ENCODE data around the gene LYSMD1. TPM values are rescaled to one million over a fixed set of nuclear protein-coding genes. Genes with fewer than 3 reads are reported as not detected.

Gene LYSMD1
- total RNA-seq, 2 experiments from 2014 or later: 5.2 to 6.1 TPM

DNA sequence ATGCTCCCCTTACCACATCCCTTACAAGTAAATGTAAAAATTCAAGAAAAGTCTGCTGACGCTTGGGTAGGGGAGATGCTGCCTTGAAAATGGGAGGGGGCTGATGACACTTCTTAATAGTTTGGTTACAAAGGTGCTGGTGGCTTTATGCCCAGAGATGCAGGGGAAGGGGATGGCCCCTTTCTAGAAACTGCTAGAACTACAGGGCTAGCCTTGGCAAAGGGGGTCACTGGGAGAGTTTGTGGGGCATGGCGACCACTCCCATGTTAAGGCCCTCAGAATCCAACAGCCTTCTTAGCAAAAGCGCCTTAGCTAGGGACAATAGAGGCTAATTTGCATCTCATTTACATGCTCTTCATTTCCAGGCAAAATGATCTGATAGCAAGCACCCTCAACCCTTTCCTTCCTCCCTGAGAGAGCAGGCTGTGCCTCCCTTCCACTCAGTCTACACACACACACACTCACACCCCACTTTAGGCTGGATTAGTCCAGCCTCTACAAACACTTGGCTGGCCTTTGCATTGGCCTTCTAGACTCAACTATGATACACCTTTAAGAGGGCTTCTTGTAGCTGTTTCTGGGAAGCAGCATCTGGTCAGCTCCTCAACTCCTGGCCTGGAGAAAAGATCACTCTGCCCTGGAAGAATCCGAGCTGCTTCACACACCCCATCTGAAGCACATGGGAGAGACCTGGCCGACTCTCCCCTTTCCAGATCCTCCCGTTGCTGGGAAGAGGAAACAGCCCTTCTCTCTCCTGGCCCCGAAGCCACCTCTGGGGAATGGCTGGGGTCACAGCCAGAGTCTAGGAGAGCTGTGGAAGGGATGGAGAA lies 21.0 kb downstream of the LYSMD1 start:
- Mint-ChIP-seq H3K27ac (no peak overlapping the region), H3K36me3 (no peaks in the 10 kb centered on the region), H3K27me3 (peaks cover 20% of the 10 kb centered on the region)

DNA sequence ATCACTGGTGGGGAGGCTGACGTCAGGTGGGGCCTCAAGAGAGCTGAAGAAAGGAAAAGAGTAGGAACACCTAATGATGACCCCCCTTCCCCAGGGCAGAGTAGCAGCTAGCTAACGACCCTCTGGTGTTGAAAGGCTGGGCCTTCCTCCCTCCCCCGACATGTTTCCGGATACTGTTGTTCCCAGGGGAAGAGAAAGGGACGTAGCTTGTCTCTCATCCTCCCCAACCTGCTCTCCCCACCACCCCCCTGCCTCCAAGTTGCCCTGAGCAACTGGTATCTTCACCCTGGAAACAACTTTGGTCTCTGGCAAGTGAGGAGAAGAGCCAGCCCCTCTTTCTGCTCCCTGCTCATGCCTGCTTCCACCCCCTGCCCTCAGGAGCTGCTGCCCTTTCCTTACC lies 21.7 kb downstream of the LYSMD1 start:
- Mint-ChIP-seq H3K27ac (no peak overlapping the region), H3K4me3 (no peak overlapping the region)
- POLR2A ChIA-PET: no interaction called here

More for the DNA sequence above, 21.0 kb downstream of the LYSMD1 start:
- POLR2A ChIA-PET: interaction anchor here (0.6 to 1.0 kb wide), 3 partner anchors 8 to 123 kb away, joined by 3 to 5 read pairs (median 4); partner anchors contain the start of gene VPS72
- H3K4me1 Mint-ChIP-seq: peaks cover 11% of the 10 kb centered on the region
- no peaks in the 10 kb centered on the region for H3K9me3 Mint-ChIP-seq
- ATAC-seq (ENCODE audit: low read depth) (no peak), DNase-seq (no peak)
- no peak overlapping the region for H3K4me3 Mint-ChIP-seq

GRCh38 chr1:151143057-151143435 lies 22.7 kb downstream of the LYSMD1 start:
- no peak overlapping the region for H3K4me3 Mint-ChIP-seq
- peaks cover 11% of the 10 kb centered on the region for H3K4me1 Mint-ChIP-seq
- POLR2A ChIA-PET: interaction anchor here (0.7 to 1.3 kb wide), 2 partner anchors 14 to 69 kb away, joined by 4 to 5 read pairs; partner anchors contain the start of gene TNFAIP8L2

More for the DNA sequence above, 21.7 kb downstream of the LYSMD1 start:
- DNase-seq (no peak), ATAC-seq (ENCODE audit: low read depth) (no peak)
- no peaks in the 10 kb centered on the region for H3K36me3 Mint-ChIP-seq
- H3K9me3 Mint-ChIP-seq: no peaks in the 10 kb centered on the region
- peaks cover 20% of the 10 kb centered on the region for H3K27me3 Mint-ChIP-seq
- peaks cover 11% of the 10 kb centered on the region for H3K4me1 Mint-ChIP-seq

GRCh38 chr1:151142411-151143056 lies 23.2 kb downstream of the LYSMD1 start:
- no peak for DNase-seq

More at GRCh38 chr1:151143057-151143435, 22.7 kb downstream of the LYSMD1 start:
- ATAC-seq (ENCODE audit: low read depth) (no peak), DNase-seq (no peak)
- H3K27me3 Mint-ChIP-seq: peaks cover 20% of the 10 kb centered on the region
- H3K36me3 Mint-ChIP-seq: no peaks in the 10 kb centered on the region
- H3K27ac Mint-ChIP-seq: no peak overlapping the region
- no peaks in the 10 kb centered on the region for H3K9me3 Mint-ChIP-seq

GRCh38 chr1:151137789-151138188 lies 27.9 kb downstream of the LYSMD1 start:
- DNase-seq (no peak), ATAC-seq (ENCODE audit: low read depth) (no peak)
- H3K4me3 Mint-ChIP-seq: no peak overlapping the region
- H3K27ac Mint-ChIP-seq: no peak overlapping the region
- no peaks in the 10 kb centered on the region for H3K36me3 Mint-ChIP-seq
- POLR2A ChIA-PET: no interaction called here
- H3K27me3 Mint-ChIP-seq: no peaks in the 10 kb centered on the region
- no peaks in the 10 kb centered on the region for H3K9me3 Mint-ChIP-seq
- peaks cover 3% of the 10 kb centered on the region for H3K4me1 Mint-ChIP-seq

More at GRCh38 chr1:151142411-151143056, 23.2 kb downstream of the LYSMD1 start:
- Mint-ChIP-seq H3K27me3 (peaks cover 18% of the 10 kb centered on the region), H3K4me3 (no peak overlapping the region), H3K36me3 (no peaks in the 10 kb centered on the region), H3K27ac (no peak overlapping the region), H3K4me1 (peaks cover 8% of the 10 kb centered on the region), H3K9me3 (no peaks in the 10 kb centered on the region)
- POLR2A ChIA-PET: interaction anchor here (1.3 kb wide), 1 partner anchor 14 kb away, joined by 5 read pairs; the partner anchor contains the start of gene TNFAIP8L2
- ATAC-seq (ENCODE audit: low read depth): no peak

DNA sequence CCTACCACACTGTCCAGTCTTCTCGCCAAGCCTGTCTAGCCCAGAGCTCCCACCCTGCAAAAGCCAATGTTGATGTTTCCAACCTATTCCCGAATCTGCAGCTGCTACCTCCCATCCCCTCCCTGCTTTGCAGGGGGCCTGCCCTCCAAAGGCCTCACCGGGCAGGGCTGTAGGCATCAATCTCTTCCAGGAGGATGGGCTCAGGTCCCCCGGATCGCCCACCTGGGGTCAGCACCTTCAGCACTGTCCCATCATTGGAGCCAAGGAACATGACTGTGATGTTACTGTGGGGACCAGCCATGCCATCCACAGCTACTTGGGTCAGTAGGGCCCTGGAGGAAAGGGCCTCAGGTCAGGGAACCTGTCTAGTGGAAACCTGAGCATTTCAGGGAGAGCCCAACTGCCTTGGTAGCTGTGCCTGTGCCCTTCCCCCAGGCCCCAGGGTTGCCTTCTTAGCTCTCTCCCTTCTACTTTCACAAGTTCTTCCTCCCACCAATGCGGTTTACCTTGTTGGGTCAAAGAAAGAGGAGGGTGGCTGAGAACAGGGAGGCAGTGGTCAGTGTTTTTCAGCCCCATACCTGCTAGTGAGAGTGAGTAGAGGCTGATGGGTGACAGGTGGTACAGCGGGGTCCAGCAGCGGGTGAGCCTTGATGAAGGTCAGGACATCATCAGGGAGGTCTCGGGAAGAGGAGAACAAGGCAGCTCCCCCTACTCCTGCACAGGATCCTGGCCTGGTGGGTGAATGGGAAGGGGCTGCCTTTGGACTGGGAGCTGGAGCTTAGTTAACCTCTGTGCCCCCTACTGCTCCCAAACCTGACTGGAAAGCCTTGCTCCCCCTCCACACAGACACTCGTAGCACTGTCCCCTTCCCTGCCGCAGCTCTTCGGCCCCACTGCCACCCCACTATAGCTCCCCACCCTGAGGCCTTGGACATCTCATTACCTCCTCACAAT lies 30.0 kb downstream of the LYSMD1 start:
- H3K27ac Mint-ChIP-seq: peak overlapping the region; percentile 35
- H3K27me3 Mint-ChIP-seq: no peaks in the 10 kb centered on the region
- H3K36me3 Mint-ChIP-seq: no peaks in the 10 kb centered on the region
- no peaks in the 10 kb centered on the region for H3K9me3 Mint-ChIP-seq
- H3K4me1 Mint-ChIP-seq: peaks cover 8% of the 10 kb centered on the region
- no peak overlapping the region for H3K4me3 Mint-ChIP-seq
- POLR2A ChIA-PET: interaction anchor here (1.0 kb wide), 1 partner anchor 76 kb away, joined by 3 read pairs; the partner anchor contains the start of gene CDC42SE1
- ATAC-seq (ENCODE audit: low read depth): no peak
- no peak for DNase-seq

GRCh38 chr1:151134991-151135390 lies 30.7 kb downstream of the LYSMD1 start:
- Mint-ChIP-seq H3K27me3 (no peaks in the 10 kb centered on the region), H3K36me3 (no peaks in the 10 kb centered on the region), H3K4me3 (no peak overlapping the region), H3K9me3 (no peaks in the 10 kb centered on the region), H3K4me1 (peaks cover 8% of the 10 kb centered on the region), H3K27ac (no peak overlapping the region)
- ATAC-seq (ENCODE audit: low read depth) (no peak), DNase-seq (no peak)
- POLR2A ChIA-PET: interaction anchor here (1.0 kb wide), 1 partner anchor 76 kb away, joined by 3 read pairs; the partner anchor contains the start of gene CDC42SE1

- no peak for ATAC-seq (ENCODE audit: low read depth)
- H3K36me3 Mint-ChIP-seq: no peaks in the 10 kb centered on the region
- H3K4me3 Mint-ChIP-seq: no peak overlapping the region
- peaks cover 8% of the 10 kb centered on the region for H3K4me1 Mint-ChIP-seq
- no peaks in the 10 kb centered on the region for H3K27me3 Mint-ChIP-seq
- DNase-seq: no peak
- H3K9me3 Mint-ChIP-seq: no peaks in the 10 kb centered on the region
- H3K27ac Mint-ChIP-seq: no peak overlapping the region
- POLR2A ChIA-PET: no interaction called here
These were observed 31.3 kb downstream of the LYSMD1 start for GRCh38 chr1:151134396-151134795.

DNA sequence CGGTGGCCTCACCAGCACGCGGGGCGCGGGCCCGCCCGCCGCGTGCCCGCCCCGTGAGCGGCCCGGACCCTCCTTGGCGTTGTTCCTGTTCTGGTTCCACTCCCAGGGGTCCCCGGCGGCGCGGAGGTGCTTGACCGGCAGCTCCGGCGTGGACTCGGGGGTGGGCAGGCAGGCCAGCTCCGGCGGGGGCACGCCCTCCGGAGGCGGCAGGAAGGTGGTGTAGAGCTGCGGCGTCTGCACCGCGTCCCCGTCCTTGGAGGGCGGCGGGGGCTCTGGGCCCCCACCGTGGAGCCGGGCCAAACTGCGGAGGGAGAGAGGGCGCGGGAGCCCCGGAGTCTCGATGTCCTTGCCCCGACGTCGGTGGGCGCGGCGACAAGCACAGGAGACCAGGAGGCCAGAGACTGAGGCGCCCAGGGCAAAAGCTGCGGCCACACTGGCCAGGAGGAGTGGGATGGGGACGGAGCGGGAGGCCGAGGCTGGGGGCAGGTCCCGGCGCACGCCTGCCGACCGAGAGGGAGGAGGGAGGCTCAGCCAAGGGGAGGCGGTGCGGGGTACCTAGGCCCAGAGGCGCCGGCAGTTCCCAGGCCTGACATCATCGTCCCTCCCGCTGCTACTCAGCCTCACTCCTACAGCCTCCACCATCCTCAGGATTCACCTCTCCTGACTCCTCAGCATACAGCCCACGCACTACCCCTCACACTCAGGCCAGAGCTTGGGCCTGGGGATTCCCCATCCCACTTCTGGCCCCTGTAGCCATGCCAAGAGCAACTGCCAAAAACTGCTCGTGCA lies 32.5 kb downstream of the LYSMD1 start:
- Mint-ChIP-seq H3K4me1 (peaks cover 8% of the 10 kb centered on the region), H3K4me3 (no peak overlapping the region), H3K9me3 (no peaks in the 10 kb centered on the region), H3K27me3 (no peaks in the 10 kb centered on the region), H3K27ac (no peak overlapping the region), H3K36me3 (no peaks in the 10 kb centered on the region)
- POLR2A ChIA-PET: no interaction called here
- DNase-seq (no peak), ATAC-seq (ENCODE audit: low read depth) (no peak)

DNA sequence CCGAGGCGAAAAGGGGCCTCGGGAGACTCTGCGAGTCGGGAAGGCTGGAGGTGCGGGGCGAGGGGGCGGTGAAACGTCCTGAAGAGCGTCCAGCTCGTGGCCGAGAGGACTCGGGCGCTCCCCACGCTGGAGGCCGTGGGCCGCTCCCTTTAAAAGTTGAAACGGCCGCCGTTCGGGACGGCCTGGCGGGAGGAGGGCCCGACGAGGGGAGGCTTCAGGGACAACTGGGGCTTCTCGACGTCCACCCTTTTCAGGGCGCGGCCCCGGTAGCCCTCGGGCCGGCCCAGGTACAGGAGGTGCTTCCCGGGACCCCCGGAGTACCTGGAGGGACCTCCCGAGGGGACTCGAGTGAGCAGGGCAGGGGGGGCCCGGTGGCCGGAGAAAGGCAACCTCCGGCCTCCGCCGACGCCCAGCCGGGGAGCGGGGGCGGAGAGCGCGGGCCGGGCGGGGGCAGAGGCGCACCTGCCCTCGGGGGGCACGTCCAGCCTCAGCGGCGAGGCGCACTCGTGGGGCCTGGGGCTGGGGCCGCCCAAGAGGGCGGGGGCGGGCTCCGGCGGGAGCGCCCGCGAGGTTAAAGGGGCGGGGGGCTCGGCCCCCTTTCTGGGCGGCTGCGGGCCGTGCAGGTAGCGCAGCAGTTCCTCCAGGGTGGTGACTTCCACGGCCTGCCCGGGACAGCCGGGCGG lies 33.2 kb downstream of the LYSMD1 start:
- H3K4me1 Mint-ChIP-seq: peaks cover 8% of the 10 kb centered on the region
- no peaks in the 10 kb centered on the region for H3K27me3 Mint-ChIP-seq
- H3K36me3 Mint-ChIP-seq: no peaks in the 10 kb centered on the region
- peak overlapping the region; percentile 72 for H3K4me3 Mint-ChIP-seq
- ATAC-seq (ENCODE audit: low read depth): no peak
- H3K27ac Mint-ChIP-seq: no peak overlapping the region
- POLR2A ChIA-PET: no interaction called here
- H3K9me3 Mint-ChIP-seq: no peaks in the 10 kb centered on the region
- DNase-seq: no peak

DNA sequence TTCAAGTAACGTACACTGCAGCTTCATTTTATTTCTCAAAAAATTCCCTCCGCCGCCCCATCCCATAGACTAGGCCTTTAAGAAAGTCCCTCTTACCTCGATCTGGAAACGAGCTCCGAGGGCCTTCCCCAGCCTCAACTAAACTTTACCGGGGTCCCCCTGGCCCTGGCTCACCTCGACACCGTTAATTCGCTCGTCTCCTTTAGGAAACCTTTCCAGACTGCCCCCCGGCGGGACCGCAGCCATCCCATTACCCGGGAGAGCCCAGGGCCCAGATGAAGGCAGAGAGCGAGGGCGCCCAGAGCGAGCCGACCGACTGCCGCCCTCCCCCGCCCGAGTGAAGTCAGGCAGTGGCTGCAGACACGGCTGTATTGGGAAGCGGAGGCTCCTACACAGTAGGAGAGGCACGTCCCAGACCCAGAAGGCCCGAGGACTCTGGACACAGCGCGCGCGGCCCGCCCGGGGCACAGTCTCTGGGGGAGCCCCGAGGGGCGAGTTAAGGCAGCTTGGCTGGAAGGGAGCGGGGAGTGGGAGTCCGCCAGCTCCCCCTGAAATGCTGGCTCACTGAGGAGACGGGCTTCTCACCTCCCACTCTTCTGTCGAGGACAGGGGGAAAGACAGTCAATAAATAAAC lies 33.9 kb downstream of the LYSMD1 start:
- DNase-seq (no peak), ATAC-seq (ENCODE audit: low read depth) (no peak)
- Mint-ChIP-seq H3K27me3 (no peaks in the 10 kb centered on the region), H3K9me3 (no peaks in the 10 kb centered on the region), H3K4me3 (peak overlapping the region; percentile 72), H3K4me1 (peaks cover 8% of the 10 kb centered on the region), H3K27ac (peak overlapping the region; percentile 60), H3K36me3 (peaks cover 2% of the 10 kb centered on the region)
- POLR2A ChIA-PET: interaction anchor here (0.6 to 1.6 kb wide), 9 partner anchors 14 to 123 kb away, joined by 3 to 11 read pairs (median 4); partner anchors contain the start of genes LYSMD1, PSMD4, SCNM1 and SEMA6C

All from activated naive CD8-positive, alpha-beta T cell treated with anti-CD3 and anti-CD28 coated beads, Interleukin-2, amount 10 ng/mL, durations not matched to agents 7 days and 5 days (primary cell).